ENCODE data around the gene DGKQ. TPM values are rescaled to one million over a fixed set of nuclear protein-coding genes. Genes with fewer than 3 reads are reported as not detected.
A peak's percentile ranks its signal among the peaks of the same experiment; 100 is the strongest.

DGKQ gene
- total RNA-seq, 1 experiment from 2014 or later, result 11.5 TPM

DNA sequence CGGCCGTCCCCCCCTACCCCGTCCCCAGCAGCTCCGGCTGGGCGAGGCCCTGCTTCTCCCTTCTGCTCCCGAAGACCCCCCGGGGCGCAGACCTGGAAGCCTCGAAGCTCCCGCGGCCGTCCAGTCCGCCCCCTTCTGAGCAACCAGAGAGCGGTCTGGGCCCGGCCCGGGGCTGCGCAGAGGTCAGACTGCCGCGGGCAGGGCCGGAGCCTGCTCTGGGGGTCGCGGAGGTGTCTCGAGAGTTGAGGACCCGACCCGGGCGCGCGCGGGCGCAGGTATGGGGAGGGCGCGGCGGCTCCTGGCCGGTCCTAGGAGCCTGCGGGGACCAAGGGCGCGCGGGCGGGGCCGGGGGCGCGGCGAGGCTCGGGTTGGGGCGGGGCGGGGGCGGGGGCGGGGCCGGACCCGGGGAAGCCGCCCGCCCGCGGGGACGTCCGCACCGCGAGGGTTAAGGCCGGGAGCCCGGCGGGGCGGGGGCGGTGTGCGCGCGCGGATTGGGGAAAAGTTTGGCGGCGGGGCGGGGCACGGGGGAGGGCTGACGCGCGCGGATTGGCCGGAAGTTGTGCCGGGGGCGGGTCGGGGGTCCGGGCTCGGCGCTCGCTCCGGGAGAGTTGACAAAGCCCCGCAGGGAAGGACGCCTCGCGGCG is 37.8 kb upstream of the DGKQ start, which contains the start of gene FGFRL1:
FGFRL1 (plus strand) TSS at position 605 of the 644 bp plus-strand sequence. CDS start 860 bp downstream, outside the sequence.
- peak; percentile 73 to 92 for DNase-seq
- Histone ChIP-seq H3K27me3 (ENCODE audit: insufficient read depth, low read depth) (peaks cover 11% of the 10 kb centered on the region; the same call in 1 of the 2 replicates), H3K9me2 (ENCODE audit: insufficient read depth) (no peaks in the 10 kb centered on the region), H2AFZ (peak within 1 kb of the TSS; percentile 87), H3K4me2 (peak within 1 kb of the TSS; percentile 97), H3K9me3 (ENCODE audit: insufficient read depth, low read depth) (no peaks in the 10 kb centered on the region), H3K4me1 (replicated peaks; ENCODE audit: insufficient read depth) (peaks cover 5% of the 10 kb centered on the region; the same call in 1 of the 2 replicates), H3F3A (ENCODE audit: insufficient read depth, low read depth) (peaks cover 35% of the 10 kb centered on the region; the same call in 1 of the 2 replicates), H4K20me1 (ENCODE audit: insufficient read depth) (no peaks in the 10 kb centered on the region; the same call in 1 of the 2 replicates), H3K36me3 (ENCODE audit: low read depth) (no peaks in the 10 kb centered on the region), H3K79me2 (ENCODE audit: low read depth) (no peaks in the 10 kb centered on the region; the same call in 1 of the 2 replicates), H3K4me3 (peak within 1 kb of the TSS; percentile 90), H3K27ac (peak within 1 kb of the TSS; percentile 55)
- BruUV-seq (replicated peaks), result no TSS peak
- ChIA-PET CTCF (interaction anchor here (0.6 kb wide), 1 partner anchor 179 kb away, joined by 5 read pairs; no protein-coding TSS in a partner anchor), POLR2A (ENCODE audit: unreplicated experiment) (interaction anchor here (0.6 to 0.7 kb wide), 4 partner anchors 19 to 148 kb away, joined by 3 to 12 read pairs (median 4); no protein-coding TSS in a partner anchor)
- intact Hi-C loops (cut with micrococcal nuclease; ENCODE audit: unreplicated experiment), result loop anchor here (5.0 kb wide), 2 partner anchors 236 to 336 kb away; partner anchors contain the start of genes CTBP1 and UVSSA
- TF ChIP-seq, protein P1, sequence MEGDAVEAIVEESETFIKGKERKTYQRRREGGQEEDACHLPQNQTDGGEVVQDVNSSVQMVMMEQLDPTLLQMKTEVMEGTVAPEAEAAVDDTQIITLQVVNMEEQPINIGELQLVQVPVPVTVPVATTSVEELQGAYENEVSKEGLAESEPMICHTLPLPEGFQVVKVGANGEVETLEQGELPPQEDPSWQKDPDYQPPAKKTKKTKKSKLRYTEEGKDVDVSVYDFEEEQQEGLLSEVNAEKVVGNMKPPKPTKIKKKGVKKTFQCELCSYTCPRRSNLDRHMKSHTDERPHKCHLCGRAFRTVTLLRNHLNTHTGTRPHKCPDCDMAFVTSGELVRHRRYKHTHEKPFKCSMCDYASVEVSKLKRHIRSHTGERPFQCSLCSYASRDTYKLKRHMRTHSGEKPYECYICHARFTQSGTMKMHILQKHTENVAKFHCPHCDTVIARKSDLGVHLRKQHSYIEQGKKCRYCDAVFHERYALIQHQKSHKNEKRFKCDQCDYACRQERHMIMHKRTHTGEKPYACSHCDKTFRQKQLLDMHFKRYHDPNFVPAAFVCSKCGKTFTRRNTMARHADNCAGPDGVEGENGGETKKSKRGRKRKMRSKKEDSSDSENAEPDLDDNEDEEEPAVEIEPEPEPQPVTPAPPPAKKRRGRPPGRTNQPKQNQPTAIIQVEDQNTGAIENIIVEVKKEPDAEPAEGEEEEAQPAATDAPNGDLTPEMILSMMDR (conservative IDR thresholded peaks at IDR 0.05), result no peak
- TF ChIP-seq EZH2 (IDR thresholded peaks at IDR 0.05; ENCODE audit: low read depth), result no peak

DNA sequence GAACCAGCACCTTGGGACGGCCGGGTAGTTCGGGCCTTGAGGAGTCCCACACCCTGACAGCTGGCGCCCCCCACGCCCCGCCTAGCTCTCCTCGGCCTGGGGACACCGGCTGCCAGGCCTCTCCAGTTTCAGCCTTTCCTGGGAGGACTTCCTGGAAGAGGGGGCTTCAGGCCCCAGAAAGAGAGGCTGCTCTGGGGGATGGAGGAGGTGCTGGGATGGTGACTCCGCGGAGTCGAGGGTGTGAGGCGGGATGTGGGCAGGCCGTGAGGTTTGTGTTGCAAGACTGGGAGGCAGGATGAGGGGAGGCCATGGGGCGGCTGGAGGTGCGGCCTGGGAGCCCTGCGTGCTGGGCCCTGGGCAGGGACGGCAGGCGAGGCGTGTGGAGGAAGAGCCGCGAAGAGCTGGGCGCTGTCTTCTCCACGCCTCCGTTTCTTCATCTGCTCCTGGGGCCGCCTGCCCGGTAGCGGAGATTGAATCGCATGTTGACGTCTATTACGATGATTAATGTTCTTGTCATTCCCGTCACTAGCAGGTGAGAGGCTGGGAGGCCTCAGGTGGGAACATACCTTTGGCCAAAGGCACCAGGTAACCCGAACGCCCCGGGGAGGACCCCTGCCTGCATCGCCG is 37.1 kb upstream of the DGKQ start:
- BruUV-seq (replicated peaks), result TSS peak; percentile 58
- peak overlapping the region; percentile 55 for H3K27ac ChIP-seq
- CTCF ChIA-PET, result interaction anchor here (0.6 kb wide), 1 partner anchor 180 kb away, joined by 5 read pairs; no protein-coding TSS in a partner anchor

More for the DNA sequence above, 37.1 kb upstream of the DGKQ start:
- no peaks in the 10 kb centered on the region for H3K9me3 ChIP-seq (ENCODE audit: insufficient read depth, low read depth)
- peaks cover 36% of the 10 kb centered on the region; the same call in 1 of the 2 replicates for H3F3A ChIP-seq (ENCODE audit: insufficient read depth, low read depth)
- H3K4me1 ChIP-seq (replicated peaks; ENCODE audit: insufficient read depth), result peaks cover 5% of the 10 kb centered on the region; the same call in 1 of the 2 replicates
- peaks cover 11% of the 10 kb centered on the region; the same call in 1 of the 2 replicates for H3K27me3 ChIP-seq (ENCODE audit: insufficient read depth, low read depth)
- intact Hi-C loops (cut with micrococcal nuclease; ENCODE audit: unreplicated experiment), result loop anchor here (5.0 kb wide), 2 partner anchors 237 to 337 kb away; partner anchors contain the start of genes CTBP1 and UVSSA
- peak overlapping the region; percentile 90 for H3K4me3 ChIP-seq
- TF ChIP-seq, protein P1 (conservative IDR thresholded peaks at IDR 0.05), result no peak
- no peaks in the 10 kb centered on the region for H3K9me2 ChIP-seq (ENCODE audit: insufficient read depth)
- H3K4me2 ChIP-seq, result peak overlapping the region; percentile 97
- POLR2A ChIA-PET (ENCODE audit: unreplicated experiment), result interaction anchor here (0.6 to 0.7 kb wide), 4 partner anchors 18 to 149 kb away, joined by 3 to 12 read pairs (median 4); no protein-coding TSS in a partner anchor
- no peaks in the 10 kb centered on the region for H3K36me3 ChIP-seq (ENCODE audit: low read depth)
- H4K20me1 ChIP-seq (ENCODE audit: insufficient read depth), result no peaks in the 10 kb centered on the region; the same call in 1 of the 2 replicates
- H2AFZ ChIP-seq, result peak overlapping the region; percentile 87
- peak; percentile 78 to 89 for DNase-seq
- H3K79me2 ChIP-seq (ENCODE audit: low read depth), result no peaks in the 10 kb centered on the region; the same call in 1 of the 2 replicates

Measured in PC-9 (cell line).